CD14-positive monocyte (primary cell): ENCODE results near the gene NT5C3A. TPM values are rescaled to one million over a fixed set of nuclear protein-coding genes. Genes with fewer than 3 reads are reported as not detected.
"Not testable (repeated sequence)": the region's sequence is repeated elsewhere in the genome, so short reads cannot be mapped to it uniquely, and the experiment has no call there.

Source experiments
- DNase-seq, 3 donors: peaks; one replicate each; pipeline ENCODE4 v3.0.0-alpha.2; 2011 to 2022
- H2AFZ ChIP-seq: 2 replicates; pipeline ENCODE4 v1.6.0; 2012; ENCODE audit warnings: mild to moderate bottlenecking, low read depth, low read length, inconsistent platforms; ENCODE audit not compliant: insufficient read depth, poor library complexity, severe bottlenecking
- H3K27ac ChIP-seq, 2 donors: 1 replicate in 1 of 2; 2 replicates in 1 of 2; pipeline ENCODE4 v1.5.1; 2012 to 2013; ENCODE audit warnings: low read length in 2 of 2, control low read depth in 1 of 2, inconsistent platforms in 1 of 2, low read depth in 1 of 2, mild to moderate bottlenecking in 1 of 2
- H3K27me3 ChIP-seq, 2 donors: one replicate each; pipeline versions ENCODE4 v1.6.0 to v1.6.1; 2011 to 2013; ENCODE audit warnings: low read length in 2 of 2; ENCODE audit not compliant: control insufficient read depth in 2 of 2, insufficient read depth in 2 of 2
- H3K36me3 ChIP-seq, 2 donors: replicated peaks in 1 of 2; 1 replicate in 1 of 2; 2 replicates in 1 of 2; pipeline versions ENCODE4 v1.5.1 to v1.6.1; 2012 to 2013; ENCODE audit warnings: low read length in 2 of 2, control low read depth in 1 of 2, inconsistent platforms in 1 of 2, mild to moderate bottlenecking in 1 of 2; ENCODE audit not compliant: insufficient read depth in 2 of 2, control insufficient read depth in 1 of 2
- H3K4me1 ChIP-seq, 2 donors: 1 replicate in 1 of 2; 2 replicates in 1 of 2; pipeline versions ENCODE4 v1.5.1 to v1.6.1; 2012 to 2013; ENCODE audit warnings: low read length in 2 of 2, control low read depth in 1 of 2, inconsistent platforms in 1 of 2, mild to moderate bottlenecking in 1 of 2, moderate library complexity in 1 of 2; ENCODE audit not compliant: insufficient read depth in 2 of 2, control insufficient read depth in 1 of 2
- H3K4me2 ChIP-seq: replicated peaks from 2 replicates; pipeline ENCODE3; 2012; ENCODE audit warnings: low read length, moderate library complexity, mild to moderate bottlenecking; ENCODE audit not compliant: poor library complexity, severe bottlenecking; ENCODE audit errors: extremely low read depth
- H3K4me3 ChIP-seq, 3 experiments: fragments of 200-600 bp in 1 of 3; sonication (generic) in 1 of 3; replicated peaks in 1 of 3; 1 replicate in 2 of 3; 2 replicates in 1 of 3; pipeline ENCODE4 v1.5.1; 2011 to 2013; ENCODE audit warnings: low read length in 3 of 3, mild to moderate bottlenecking in 3 of 3, control low read depth in 2 of 3, low read depth in 2 of 3, inconsistent platforms in 1 of 3, moderate library complexity in 1 of 3
- H3K79me2 ChIP-seq: 2 replicates; pipeline ENCODE4 v1.6.0; 2012; ENCODE audit warnings: mild to moderate bottlenecking, control low read depth, inconsistent platforms, low read length, moderate library complexity; ENCODE audit not compliant: insufficient read depth
- H3K9ac ChIP-seq: 2 replicates; pipeline ENCODE4 v1.6.0; 2017; ENCODE audit warnings: low read length, mild to moderate bottlenecking; ENCODE audit not compliant: insufficient read depth, poor library complexity, severe bottlenecking
- H3K9me3 ChIP-seq, 2 donors: replicated peaks in 1 of 2; 1 replicate in 1 of 2; 2 replicates in 1 of 2; pipeline versions ENCODE4 v1.5.1 to v1.6.1; 2012 to 2013; ENCODE audit warnings: low read length in 2 of 2, control low read depth in 1 of 2; ENCODE audit not compliant: control insufficient read depth in 1 of 2, insufficient read depth in 1 of 2
- H4K20me1 ChIP-seq: 2 replicates; pipeline ENCODE4 v1.6.0; 2012; ENCODE audit warnings: mild to moderate bottlenecking, low read length, control low read depth, moderate library complexity; ENCODE audit not compliant: insufficient read depth
- H3K27ac Mint-ChIP-seq, 7 donors: one replicate each; pipeline ENCODE4 v1.8.0; 2020; ENCODE audit warnings: mild to moderate bottlenecking in 7 of 7, mixed read lengths in 7 of 7, moderate library complexity in 6 of 7, inconsistent platforms in 2 of 7
- H3K27me3 Mint-ChIP-seq, 3 donors: one replicate each; pipeline ENCODE4 v1.8.0; 2021 to 2022; ENCODE audit warnings: low read depth in 3 of 3, mild to moderate bottlenecking in 3 of 3, mixed read lengths in 3 of 3, moderate library complexity in 3 of 3, inconsistent platforms in 1 of 3
- H3K36me3 Mint-ChIP-seq, 2 donors: one replicate each; pipeline ENCODE4 v1.8.0; 2020; ENCODE audit warnings: mixed read lengths in 2 of 2, inconsistent platforms in 1 of 2, mild to moderate bottlenecking in 1 of 2
- H3K4me1 Mint-ChIP-seq: one replicate; pipeline ENCODE4 v1.8.0; 2020; ENCODE audit warnings: mild to moderate bottlenecking, mixed read lengths
- H3K4me3 Mint-ChIP-seq, 2 donors: one replicate each; pipeline ENCODE4 v1.8.0; 2020; ENCODE audit warnings: mild to moderate bottlenecking in 2 of 2, mixed read lengths in 2 of 2, moderate library complexity in 1 of 2
- H3K9me3 Mint-ChIP-seq, 7 donors: one replicate each; pipeline ENCODE4 v1.8.0; 2020 to 2022; ENCODE audit warnings: mixed read lengths in 7 of 7, mild to moderate bottlenecking in 6 of 7, moderate library complexity in 6 of 7, inconsistent platforms in 2 of 7
- WGBS: methylation state at CpG from one replicate; pipeline ENCODE4 v1.1.5; 2013; ENCODE audit warnings: missing lambda C conversion rate; ENCODE audit not compliant: insufficient coverage; 5-methylcytosine and 5-hydroxymethylcytosine counted together
- intact Hi-C, 2 donors: fragments of 100-400 bp; cut with micrococcal nuclease; formaldehyde crosslinking; loops; one replicate each; pipeline versions ENCODE4 v1.15.0 to v1.15.1; 2023
- polyA plus RNA-seq, 3 donors: library from polyadenylated mRNA; depleted of rRNA in 1 of 3; unstranded in 2 of 3; stranded (reverse) in 1 of 3; fragments of 300-500 nt in 2 of 3; fragments of >200 nt in 1 of 3; fragmentation: Illumina TruSeq in 2 of 3; gene quantifications; 1 replicate in 2 of 3; 2 replicates in 1 of 3; pipeline ENCODE4 v1.2.3, GENCODE V29; 2012 to 2021
- small RNA-seq: library from RNA; depleted of rRNA; stranded (forward); fragments of <200 nt; gene quantifications from one replicate; pipeline ENCODE3, GENCODE V24; 2012; ENCODE audit warnings: low read depth; ENCODE audit not compliant: insufficient read length
- TF ChIP-seq, protein P1 (sequence below): fragments of 200-600 bp; IDR thresholded peaks from one replicate; pipeline ENCODE4 v1.8.0; 2022; ENCODE audit warnings: antibody characterized with exemption, mild to moderate bottlenecking

NT5C3A gene
- polyA plus RNA-seq, 3 donors: 19.4 to 37.7 (median 29.5) TPM

DNA sequence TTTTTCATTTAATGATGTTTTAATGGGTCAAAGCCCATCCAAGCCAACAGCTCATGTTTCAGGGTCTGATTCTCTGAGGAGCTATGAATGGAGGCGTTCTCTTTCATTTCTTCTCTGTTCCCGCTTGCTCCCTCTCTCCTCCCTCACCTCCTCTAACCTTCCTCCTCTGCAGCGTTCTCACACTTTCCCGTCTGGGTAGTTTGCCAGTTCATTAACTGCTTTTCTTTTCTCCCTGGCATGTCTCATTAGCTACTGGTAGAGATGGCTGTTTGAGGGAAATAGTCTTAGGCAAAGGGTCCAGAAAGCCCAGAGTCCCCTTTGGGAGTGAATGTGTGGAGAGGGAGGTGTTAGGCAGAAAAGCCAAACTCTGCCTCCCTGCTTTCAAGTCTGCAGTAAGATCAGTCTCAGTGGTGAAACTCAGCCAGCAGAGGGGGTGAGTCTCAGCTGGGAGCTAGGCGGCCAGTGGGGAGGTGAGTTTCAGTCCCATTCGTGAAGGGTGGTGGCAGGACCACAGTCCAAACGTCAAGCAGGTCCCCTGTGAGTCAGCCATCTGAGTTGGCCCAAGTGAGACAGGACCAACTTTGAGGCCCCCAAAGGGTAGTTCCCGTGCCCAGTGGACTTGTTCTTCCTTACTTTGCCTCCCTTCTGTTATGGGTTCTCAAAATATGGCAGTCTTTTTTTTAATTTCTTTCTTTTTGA, 98.0 kb downstream of the NT5C3A start:
- H2AFZ ChIP-seq, H3K4me3 ChIP-seq, H4K20me1 ChIP-seq, H3K9me3 Mint-ChIP-seq, H3K27me3 Mint-ChIP-seq, H3K79me2 ChIP-seq, H3K36me3 ChIP-seq, H3K27ac ChIP-seq, H3K9ac ChIP-seq, H3K27me3 ChIP-seq, H3K36me3 Mint-ChIP-seq, H3K9me3 ChIP-seq, H3K4me1 ChIP-seq, intact Hi-C loops, H3K4me2 ChIP-seq: not testable (repeated sequence)
- TF ChIP-seq, protein P1, sequence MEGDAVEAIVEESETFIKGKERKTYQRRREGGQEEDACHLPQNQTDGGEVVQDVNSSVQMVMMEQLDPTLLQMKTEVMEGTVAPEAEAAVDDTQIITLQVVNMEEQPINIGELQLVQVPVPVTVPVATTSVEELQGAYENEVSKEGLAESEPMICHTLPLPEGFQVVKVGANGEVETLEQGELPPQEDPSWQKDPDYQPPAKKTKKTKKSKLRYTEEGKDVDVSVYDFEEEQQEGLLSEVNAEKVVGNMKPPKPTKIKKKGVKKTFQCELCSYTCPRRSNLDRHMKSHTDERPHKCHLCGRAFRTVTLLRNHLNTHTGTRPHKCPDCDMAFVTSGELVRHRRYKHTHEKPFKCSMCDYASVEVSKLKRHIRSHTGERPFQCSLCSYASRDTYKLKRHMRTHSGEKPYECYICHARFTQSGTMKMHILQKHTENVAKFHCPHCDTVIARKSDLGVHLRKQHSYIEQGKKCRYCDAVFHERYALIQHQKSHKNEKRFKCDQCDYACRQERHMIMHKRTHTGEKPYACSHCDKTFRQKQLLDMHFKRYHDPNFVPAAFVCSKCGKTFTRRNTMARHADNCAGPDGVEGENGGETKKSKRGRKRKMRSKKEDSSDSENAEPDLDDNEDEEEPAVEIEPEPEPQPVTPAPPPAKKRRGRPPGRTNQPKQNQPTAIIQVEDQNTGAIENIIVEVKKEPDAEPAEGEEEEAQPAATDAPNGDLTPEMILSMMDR: peak; percentile 31
- H3K27ac Mint-ChIP-seq: peak overlapping the region in 2 of 7 donors; percentile 26 to 37
- peaks cover 23% of the 10 kb centered on the region for H3K4me1 Mint-ChIP-seq
- peak in 1 of 3 donors; percentile 36 for DNase-seq
- H3K4me3 Mint-ChIP-seq: peak overlapping the region; percentile 45 to 85
- 10% methylated on average over 2 of the region's 8 CpGs for WGBS

Small RNA genes lying within 50 kb of the gene (small RNA-seq; reads per million reads assigned to genes)
- not detected for gene RN7SL505P
- not detected for gene RNU6-388P
- gene RPS29P14: not detected

Other genes with a start within 250 kb of the NT5C3A start
- 10 to 100 TPM; 23.7 to 48.4 (median 33.9) TPM for gene KBTBD2, start 171.0 kb downstream of the NT5C3A start, polyA plus RNA-seq
- 1 to 10 TPM; 2.9 to 5.6 (median 4.2) TPM for gene FKBP9, start 105.3 kb downstream of the NT5C3A start, polyA plus RNA-seq
- 10 to 100 TPM in 1 of 3 donors, 1 to 10 TPM in 2; 6.5 to 12.7 (median 8.7) TPM for gene RP9, start 46.6 kb upstream of the NT5C3A start, polyA plus RNA-seq
- 1 to 10 TPM; 4.9 to 7.5 (median 6.8) TPM for gene BBS9, start 66.8 kb upstream of the NT5C3A start, polyA plus RNA-seq